ENCODE data around the gene STRBP. TPM values are rescaled to one million over a fixed set of nuclear protein-coding genes. Genes with fewer than 3 reads are reported as not detected.

STRBP gene
- total RNA-seq, 4 donors from 2014 or later = 20.8 to 49.9 (median 37.4) TPM

DNA sequence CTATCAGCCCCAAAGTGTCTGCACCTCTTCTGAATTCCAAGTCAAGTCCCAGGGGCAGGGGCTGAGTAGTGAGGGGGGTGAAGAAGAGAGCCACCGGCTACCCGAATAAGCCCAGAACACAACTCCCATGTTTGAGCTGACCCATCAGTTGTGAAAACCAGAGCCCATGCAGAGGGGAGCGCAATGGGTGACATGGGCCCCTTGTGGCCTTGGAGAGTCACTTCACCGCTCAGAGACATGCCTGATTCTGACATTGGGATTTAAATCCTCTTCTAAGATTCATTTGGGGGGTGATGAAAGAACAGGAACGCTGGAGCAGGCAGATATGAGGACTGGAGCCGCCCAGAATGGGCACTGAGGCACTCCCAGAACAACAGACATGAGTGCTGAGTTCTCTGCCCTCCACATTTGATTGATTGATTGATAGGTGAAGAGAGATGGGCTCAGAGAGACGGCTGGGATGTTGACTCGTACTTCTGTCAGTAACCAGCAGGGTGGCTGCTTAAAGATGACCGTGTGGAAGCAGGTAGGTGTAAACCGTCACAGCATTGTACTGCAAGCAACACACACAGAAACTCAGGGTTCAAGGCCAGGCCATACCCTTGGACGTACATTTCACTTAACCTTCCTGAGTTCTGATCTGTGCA lies 160.6 kb downstream of the STRBP start:
- no peak for DNase-seq
- Histone ChIP-seq H3K27ac (no peak overlapping the region), H3K9me3 (no peaks in the 10 kb centered on the region), H3K27me3 (no peaks in the 10 kb centered on the region), H3K4me1 (peaks cover 0 to 28% (median 0%) of the 10 kb centered on the region in 4 donors), H3K4me3 (no peak overlapping the region), H3K36me3 (peaks cover 0 to 50% (median 0%) of the 10 kb centered on the region in 3 donors)
- no peak for TF ChIP-seq POLR2A (IDR thresholded peaks at IDR 0.05)
- TF ChIP-seq, protein P1, sequence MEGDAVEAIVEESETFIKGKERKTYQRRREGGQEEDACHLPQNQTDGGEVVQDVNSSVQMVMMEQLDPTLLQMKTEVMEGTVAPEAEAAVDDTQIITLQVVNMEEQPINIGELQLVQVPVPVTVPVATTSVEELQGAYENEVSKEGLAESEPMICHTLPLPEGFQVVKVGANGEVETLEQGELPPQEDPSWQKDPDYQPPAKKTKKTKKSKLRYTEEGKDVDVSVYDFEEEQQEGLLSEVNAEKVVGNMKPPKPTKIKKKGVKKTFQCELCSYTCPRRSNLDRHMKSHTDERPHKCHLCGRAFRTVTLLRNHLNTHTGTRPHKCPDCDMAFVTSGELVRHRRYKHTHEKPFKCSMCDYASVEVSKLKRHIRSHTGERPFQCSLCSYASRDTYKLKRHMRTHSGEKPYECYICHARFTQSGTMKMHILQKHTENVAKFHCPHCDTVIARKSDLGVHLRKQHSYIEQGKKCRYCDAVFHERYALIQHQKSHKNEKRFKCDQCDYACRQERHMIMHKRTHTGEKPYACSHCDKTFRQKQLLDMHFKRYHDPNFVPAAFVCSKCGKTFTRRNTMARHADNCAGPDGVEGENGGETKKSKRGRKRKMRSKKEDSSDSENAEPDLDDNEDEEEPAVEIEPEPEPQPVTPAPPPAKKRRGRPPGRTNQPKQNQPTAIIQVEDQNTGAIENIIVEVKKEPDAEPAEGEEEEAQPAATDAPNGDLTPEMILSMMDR (IDR thresholded peaks at IDR 0.05) = no peak

DNA sequence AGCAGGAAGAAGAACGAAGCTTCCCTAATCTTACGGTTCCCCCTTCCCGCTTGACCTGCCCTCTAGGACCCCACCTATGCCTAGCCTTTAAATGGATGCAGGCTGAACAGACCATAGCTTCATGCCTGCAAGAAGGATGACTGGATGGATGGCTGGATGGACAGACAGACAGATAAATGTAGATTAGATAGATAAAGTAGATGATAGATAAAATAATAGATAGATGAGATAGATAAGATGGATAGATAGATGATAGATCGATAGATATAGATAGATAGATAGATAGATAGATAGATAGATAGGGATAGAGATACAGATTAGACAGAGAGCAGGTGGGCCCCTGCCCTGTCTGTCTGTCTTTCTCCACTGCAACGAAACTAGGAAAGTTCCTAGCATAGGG lies 162.9 kb downstream of the STRBP start:
- Histone ChIP-seq H3K27me3 (no peaks in the 10 kb centered on the region), H3K9me3 (no peaks in the 10 kb centered on the region), H3K36me3 (peaks cover 0 to 71% (median 0%) of the 10 kb centered on the region in 3 donors), H3K4me3 (no peak overlapping the region), H3K4me1 (peaks cover 0 to 14% (median 0%) of the 10 kb centered on the region in 4 donors), H3K27ac (no peak overlapping the region)
- no peak for DNase-seq
- TF ChIP-seq, protein P1 (IDR thresholded peaks at IDR 0.05) = no peak
- TF ChIP-seq POLR2A (IDR thresholded peaks at IDR 0.05) = no peak

DNA sequence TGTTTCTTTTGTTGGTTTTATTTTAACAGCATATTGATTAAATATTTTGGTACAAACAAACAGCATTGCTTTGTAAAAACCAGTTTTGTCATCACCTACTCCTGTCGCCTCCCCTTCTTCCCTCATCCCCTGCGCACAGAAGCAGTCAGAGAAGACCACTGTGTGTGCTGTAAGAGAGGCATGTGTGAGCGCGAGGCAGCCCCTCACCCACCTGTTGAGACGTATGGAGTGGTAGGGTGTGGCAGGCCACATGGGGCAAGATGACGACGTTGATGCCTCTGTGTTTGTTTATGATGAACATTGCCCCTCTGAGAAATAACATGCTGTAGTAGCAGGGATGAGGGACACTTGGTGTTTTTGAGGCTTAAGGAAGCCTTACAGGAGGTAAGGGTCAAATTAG lies 163.6 kb downstream of the STRBP start:
- peaks cover 0 to 7% (median 0%) of the 10 kb centered on the region in 4 donors for H3K4me1 ChIP-seq
- DNase-seq = no peak
- no peaks in the 10 kb centered on the region for H3K27me3 ChIP-seq
- H3K4me3 ChIP-seq = no peak overlapping the region
- TF ChIP-seq, protein P1 (IDR thresholded peaks at IDR 0.05) = no peak
- no peak for TF ChIP-seq POLR2A (IDR thresholded peaks at IDR 0.05)
- no peak overlapping the region for H3K27ac ChIP-seq
- H3K9me3 ChIP-seq = no peaks in the 10 kb centered on the region
- peaks cover 0 to 78% (median 0%) of the 10 kb centered on the region in 3 donors for H3K36me3 ChIP-seq

DNA sequence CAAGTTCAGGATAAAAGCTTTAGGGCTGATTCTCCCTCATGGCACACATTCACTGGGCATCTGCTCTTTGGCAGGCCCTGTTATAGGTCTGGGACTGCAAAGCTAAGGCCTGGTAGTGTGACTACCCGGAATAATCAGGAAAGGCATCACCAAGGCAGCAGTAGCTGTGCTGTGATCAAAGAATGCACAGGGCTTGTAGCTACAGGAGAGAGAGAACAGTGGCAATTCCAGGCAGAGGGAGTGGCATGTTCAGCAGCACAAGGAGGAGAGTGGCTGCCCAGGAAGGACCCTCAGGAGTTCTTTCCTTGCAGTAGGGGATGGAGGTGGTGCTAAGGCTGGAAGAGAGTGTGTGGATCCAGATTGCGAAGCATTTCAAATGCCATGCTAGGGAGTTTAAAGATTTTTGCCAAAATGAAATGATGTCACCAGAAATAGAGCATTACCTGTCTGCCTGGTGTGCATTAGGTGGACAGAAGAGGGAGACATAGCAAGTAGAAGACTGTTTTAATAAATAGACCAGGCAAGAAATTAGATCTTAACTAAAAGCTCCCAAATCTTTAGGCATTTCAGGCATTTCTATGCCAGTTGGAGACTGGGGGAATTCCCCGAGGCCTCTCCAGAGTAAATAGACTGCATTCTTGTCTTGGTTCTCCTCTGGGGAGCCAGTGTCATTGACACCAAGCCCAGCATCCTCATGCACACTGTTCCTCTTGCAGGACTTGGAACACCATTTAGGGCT lies 165.8 kb downstream of the STRBP start:
- H3K27me3 ChIP-seq = no peaks in the 10 kb centered on the region
- DNase-seq = no peak
- peaks cover 0 to 6% (median 0%) of the 10 kb centered on the region in 4 donors for H3K4me1 ChIP-seq

DNA sequence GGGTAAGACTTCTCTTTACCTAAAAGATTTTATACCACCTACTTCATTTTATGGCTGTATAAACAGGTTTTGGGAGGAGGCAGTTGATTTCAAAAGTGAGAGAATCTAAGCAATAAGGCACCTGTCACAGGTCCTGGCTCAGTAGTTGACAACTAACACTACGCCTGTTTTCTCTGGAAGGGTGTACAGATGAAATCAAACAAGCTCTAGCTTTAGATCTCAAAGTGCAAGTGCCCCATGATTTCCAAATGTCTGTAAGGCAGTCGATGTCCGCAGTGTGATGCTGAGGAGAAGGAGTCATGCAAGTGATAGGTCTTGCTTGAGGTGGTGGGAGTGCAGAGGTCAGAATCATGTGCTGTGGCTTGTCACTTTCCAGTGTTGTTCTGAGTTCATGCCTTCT lies 168.8 kb downstream of the STRBP start:
- H3K9me3 ChIP-seq = no peaks in the 10 kb centered on the region
- no peak overlapping the region for H3K4me3 ChIP-seq
- TF ChIP-seq, protein P1 (IDR thresholded peaks at IDR 0.05) = no peak
- TF ChIP-seq POLR2A (IDR thresholded peaks at IDR 0.05) = no peak
- H3K4me1 ChIP-seq = peaks cover 0 to under 1% (median 0%) of the 10 kb centered on the region in 4 donors
- H3K27me3 ChIP-seq = no peaks in the 10 kb centered on the region
- H3K27ac ChIP-seq = no peak overlapping the region
- H3K36me3 ChIP-seq = peaks cover 0 to 82% (median 0%) of the 10 kb centered on the region in 3 donors
- DNase-seq = no peak

More for the DNA sequence above, 165.8 kb downstream of the STRBP start:
- Histone ChIP-seq H3K9me3 (no peaks in the 10 kb centered on the region), H3K36me3 (peaks cover 0 to 85% (median 0%) of the 10 kb centered on the region in 3 donors), H3K27ac (no peak overlapping the region), H3K4me3 (no peak overlapping the region)
- TF ChIP-seq, protein P1 (IDR thresholded peaks at IDR 0.05) = peak in 4 of 6 experiments; percentile 20 to 36 (median 27)
- no peak for TF ChIP-seq POLR2A (IDR thresholded peaks at IDR 0.05)
